Muscle layer of colon (tissue), 2 donors: ENCODE measurements around the gene ISY1.
A peak's percentile ranks its signal among the peaks of the same experiment; 100 is the strongest.
"Not testable (repeated sequence)": the region's sequence is repeated elsewhere in the genome, so short reads cannot be mapped to it uniquely, and the experiment has no call there.

ENCODE experiments used
- H3K27ac ChIP-seq: one replicate; pipeline ENCODE4 v1.7.0; 2013; ENCODE audit warnings: low read depth, mild to moderate bottlenecking, low read length, moderate library complexity
- H3K27me3 ChIP-seq, 2 donors: one replicate each; pipeline ENCODE4 v1.7.0; 2013; ENCODE audit warnings: low read length in 2 of 2, mild to moderate bottlenecking in 2 of 2; ENCODE audit not compliant: insufficient read depth in 2 of 2, control insufficient read depth in 1 of 2
- H3K36me3 ChIP-seq: one replicate; pipeline ENCODE4 v1.7.0; 2013; ENCODE audit warnings: mild to moderate bottlenecking, low read length; ENCODE audit not compliant: insufficient read depth
- H3K4me1 ChIP-seq: one replicate; pipeline ENCODE4 v1.7.0; 2013; ENCODE audit warnings: mild to moderate bottlenecking, low read length; ENCODE audit not compliant: insufficient read depth
- H3K4me3 ChIP-seq, 2 donors: one replicate each; pipeline ENCODE4 v1.7.0; 2013; ENCODE audit warnings: low read length in 2 of 2, low read depth in 1 of 2, mild to moderate bottlenecking in 1 of 2, moderate library complexity in 1 of 2
- H3K9ac ChIP-seq: one replicate; pipeline ENCODE4 v1.7.0; 2013; ENCODE audit warnings: low read length
- H3K9me3 ChIP-seq: one replicate; pipeline ENCODE4 v1.7.0; 2013; ENCODE audit warnings: mild to moderate bottlenecking, low read length
- donor health status: abdominal sarcoma.
- donor health status: Adenocarcinoma of cecum.

ISY1 gene

GRCh38 chr3:129184784-129185542, 24.1 kb upstream of the ISY1 start:
- peaks cover 17% of the 10 kb centered on the region for H3K4me1 ChIP-seq
- H3K27ac ChIP-seq, result peak overlapping the region; percentile 73
- H3K4me3 ChIP-seq, H3K36me3 ChIP-seq, H3K27me3 ChIP-seq, H3K9me3 ChIP-seq: not testable (repeated sequence)
- peak overlapping the region; percentile 99 for H3K9ac ChIP-seq

- Histone ChIP-seq H3K27me3 (no peaks in the 10 kb centered on the region), H3K27ac (peak overlapping the region; percentile 73), H3K4me3 (peak overlapping the region; percentile 35 to 73), H3K36me3 (no peaks in the 10 kb centered on the region), H3K9ac (peak overlapping the region; percentile 99), H3K4me1 (peaks cover 24% of the 10 kb centered on the region), H3K9me3 (no peaks in the 10 kb centered on the region)
These were observed 23.5 kb upstream of the ISY1 start for GRCh38 chr3:129184396-129184657.

- H3K27me3 ChIP-seq, result no peaks in the 10 kb centered on the region
- peaks cover 4% of the 10 kb centered on the region for H3K36me3 ChIP-seq
- peak within 1 kb of the TSS; percentile 73 for H3K27ac ChIP-seq
- H3K4me3 ChIP-seq, result peak within 1 kb of the TSS; percentile 74 to 98
- H3K9ac ChIP-seq, result peak within 1 kb of the TSS; percentile 99
- peaks cover 29% of the 10 kb centered on the region for H3K4me1 ChIP-seq
- no peaks in the 10 kb centered on the region for H3K9me3 ChIP-seq
These were observed 22.9 kb upstream of the ISY1 start, which contains the start of gene CNBP for GRCh38 chr3:129183569-129184395. TSS of gene CNBP (minus strand) at chr3:129183896. CDS start at chr3:129171757, 12,139 bp downstream.

- Histone ChIP-seq H3K27ac (peak overlapping the region; percentile 73), H3K36me3 (peaks cover 11% of the 10 kb centered on the region), H3K27me3 (no peaks in the 10 kb centered on the region), H3K4me1 (peaks cover 41% of the 10 kb centered on the region), H3K9ac (peak overlapping the region; percentile 74), H3K9me3 (no peaks in the 10 kb centered on the region), H3K4me3 (peak overlapping the region; percentile 74 to 98)
These were observed 21.7 kb upstream of the ISY1 start for GRCh38 chr3:129182390-129183185.

- Histone ChIP-seq H3K27ac (peak overlapping the region; percentile 73), H3K27me3 (no peaks in the 10 kb centered on the region)
These were observed 21.0 kb upstream of the ISY1 start for GRCh38 chr3:129181819-129182218.

GRCh38 chr3:129180461-129180860, 19.6 kb upstream of the ISY1 start:
- Histone ChIP-seq H3K36me3 (peaks cover 11% of the 10 kb centered on the region), H3K27me3 (no peaks in the 10 kb centered on the region), H3K27ac (peak overlapping the region; percentile 42), H3K4me3 (peak overlapping the region in 1 of 2 donors; percentile 41), H3K9me3 (no peaks in the 10 kb centered on the region), H3K4me1 (peaks cover 62% of the 10 kb centered on the region), H3K9ac (no peak overlapping the region)

More at GRCh38 chr3:129181819-129182218, 21.0 kb upstream of the ISY1 start:
- Histone ChIP-seq H3K4me3 (peak overlapping the region; percentile 43 to 74), H3K9me3 (no peaks in the 10 kb centered on the region), H3K4me1 (peaks cover 49% of the 10 kb centered on the region), H3K36me3 (peaks cover 11% of the 10 kb centered on the region), H3K9ac (peak overlapping the region; percentile 74)

- Histone ChIP-seq H3K27ac (no peak overlapping the region), H3K9me3 (no peaks in the 10 kb centered on the region), H3K4me3 (no peak overlapping the region), H3K27me3 (no peaks in the 10 kb centered on the region), H3K36me3 (peaks cover 16% of the 10 kb centered on the region), H3K9ac (no peak overlapping the region), H3K4me1 (peaks cover 76% of the 10 kb centered on the region)
These were observed 15.2 kb upstream of the ISY1 start for GRCh38 chr3:129176051-129176450.

- H3K4me3 ChIP-seq, result no peak overlapping the region
- H3K27me3 ChIP-seq, result no peaks in the 10 kb centered on the region
- no peak overlapping the region for H3K9ac ChIP-seq
- no peaks in the 10 kb centered on the region for H3K9me3 ChIP-seq
- no peak overlapping the region for H3K27ac ChIP-seq
- H3K36me3 ChIP-seq, result peaks cover 30% of the 10 kb centered on the region
- H3K4me1 ChIP-seq, result peaks cover 56% of the 10 kb centered on the region
These were observed 12.9 kb upstream of the ISY1 start for GRCh38 chr3:129173725-129174124.

GRCh38 chr3:129173206-129173605, 12.3 kb upstream of the ISY1 start:
- no peak overlapping the region for H3K9ac ChIP-seq
- H3K4me3 ChIP-seq, result no peak overlapping the region
- no peaks in the 10 kb centered on the region for H3K9me3 ChIP-seq
- H3K27me3 ChIP-seq, result no peaks in the 10 kb centered on the region
- H3K27ac ChIP-seq, result no peak overlapping the region
- H3K4me1 ChIP-seq, result peaks cover 50% of the 10 kb centered on the region
- H3K36me3 ChIP-seq, result peaks cover 27% of the 10 kb centered on the region

- no peak overlapping the region for H3K4me3 ChIP-seq
- H3K27ac ChIP-seq, result no peak overlapping the region
- H3K9me3 ChIP-seq, result no peaks in the 10 kb centered on the region
- H3K27me3 ChIP-seq, result no peaks in the 10 kb centered on the region
- peaks cover 10% of the 10 kb centered on the region for H3K4me1 ChIP-seq
- no peak overlapping the region for H3K9ac ChIP-seq
- H3K36me3 ChIP-seq, result peaks cover 56% of the 10 kb centered on the region
These were observed 5.9 kb upstream of the ISY1 start for GRCh38 chr3:129166579-129167332.
